Stimulated activated CD4-positive, alpha-beta T cell treated with anti-CD3 and anti-CD28 coated beads, Interleukin-2, amount 100 ng/mL, for 4 hours (primary cell): ENCODE data around the gene TEX264.
"Not testable (repeated sequence)": the region's sequence is repeated elsewhere in the genome, so short reads cannot be mapped to it uniquely, and the experiment has no call there.

Experiments
- DNase-seq: peaks from one replicate; pipeline ENCODE4 v3.0.0-alpha.2; 2020; ENCODE audit warnings: low read depth

TEX264 gene

DNA sequence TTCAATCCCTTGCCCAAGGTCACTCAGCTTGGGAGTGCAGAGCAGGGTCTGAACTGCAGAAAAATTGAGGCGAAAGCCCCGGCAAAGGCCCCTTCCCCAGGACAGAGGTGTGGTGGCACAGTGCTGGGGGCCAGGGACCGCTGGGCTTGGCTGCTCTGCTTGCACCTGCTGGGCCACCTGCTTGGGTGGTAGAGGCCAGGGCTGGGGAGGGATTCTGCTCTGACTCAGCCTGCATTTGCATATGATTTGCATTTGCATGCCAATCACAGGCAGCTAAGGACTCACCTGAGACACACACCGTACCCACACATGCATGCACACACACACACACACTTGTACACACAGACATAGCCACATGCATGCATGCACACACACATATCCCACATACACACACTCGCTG, 45.8 kb downstream of the TEX264 start:
- DNase-seq, result no peak

DNA sequence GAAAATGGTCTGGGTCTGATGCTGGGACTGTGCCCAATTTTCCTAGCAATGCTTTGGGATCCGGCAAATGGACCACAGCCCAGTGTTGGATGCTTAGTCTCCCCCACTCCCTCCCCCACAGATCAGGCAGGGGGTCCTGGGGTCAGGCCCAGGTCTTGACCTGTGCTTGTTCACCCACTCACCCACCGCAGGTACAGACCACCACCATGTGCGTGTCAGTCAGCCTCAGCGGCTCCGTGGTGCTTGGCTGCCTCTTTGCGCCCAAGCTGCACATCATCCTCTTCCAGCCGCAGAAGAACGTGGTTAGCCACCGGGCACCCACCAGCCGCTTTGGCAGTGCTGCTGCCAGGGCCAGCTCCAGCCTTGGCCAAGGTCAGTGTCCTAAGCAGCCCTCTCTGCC, 46.4 kb downstream of the TEX264 start:
- DNase-seq, result no peak

GRCh38 chr3:51717947-51718346, 46.9 kb downstream of the TEX264 start:
- DNase-seq, result no peak

DNA sequence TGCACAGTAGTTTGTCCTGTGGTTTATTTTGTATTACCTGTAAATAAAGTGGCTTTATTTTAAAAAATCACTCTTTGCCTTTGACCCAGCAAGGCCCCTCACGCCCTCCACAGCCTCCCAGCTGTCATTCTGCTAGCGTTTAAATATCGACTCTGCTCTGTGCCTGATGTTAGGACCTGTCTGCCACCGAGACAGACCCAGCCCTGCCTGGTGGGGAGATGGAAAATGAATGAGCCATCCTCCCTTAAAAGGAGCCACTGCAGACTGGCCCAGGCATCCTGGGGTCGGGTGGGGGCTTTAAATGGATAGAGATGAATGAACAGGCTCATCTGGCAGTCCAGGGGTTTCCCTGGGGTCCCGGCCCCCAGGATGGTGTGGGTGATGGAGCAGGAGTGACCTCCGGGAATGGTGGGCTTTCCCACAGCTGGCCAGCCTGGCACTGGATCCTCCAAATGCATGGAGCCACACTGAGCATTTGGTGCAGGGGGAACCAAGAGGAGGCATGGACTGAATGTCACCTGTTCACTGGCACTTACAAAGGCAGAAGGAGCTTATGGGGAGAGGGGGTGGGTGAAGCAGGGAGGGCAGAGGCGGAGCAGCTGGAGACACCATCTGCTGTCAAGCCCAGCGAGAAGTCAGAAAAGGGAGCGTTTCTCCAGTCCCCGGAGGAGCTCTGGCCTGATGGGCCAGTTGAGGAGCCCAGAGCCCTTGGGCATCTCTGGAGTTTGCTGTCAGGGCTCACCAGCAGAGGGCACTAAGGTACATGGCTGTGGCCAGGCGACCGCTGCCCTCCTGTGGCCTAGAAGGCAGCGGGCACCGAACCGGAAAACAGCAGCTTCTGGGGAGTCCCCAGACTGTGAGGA, 47.7 kb downstream of the TEX264 start:
- no peak for DNase-seq

- no peak for DNase-seq
Observed at GRCh38 chr3:51719410-51720025, 48.5 kb downstream of the TEX264 start.

DNA sequence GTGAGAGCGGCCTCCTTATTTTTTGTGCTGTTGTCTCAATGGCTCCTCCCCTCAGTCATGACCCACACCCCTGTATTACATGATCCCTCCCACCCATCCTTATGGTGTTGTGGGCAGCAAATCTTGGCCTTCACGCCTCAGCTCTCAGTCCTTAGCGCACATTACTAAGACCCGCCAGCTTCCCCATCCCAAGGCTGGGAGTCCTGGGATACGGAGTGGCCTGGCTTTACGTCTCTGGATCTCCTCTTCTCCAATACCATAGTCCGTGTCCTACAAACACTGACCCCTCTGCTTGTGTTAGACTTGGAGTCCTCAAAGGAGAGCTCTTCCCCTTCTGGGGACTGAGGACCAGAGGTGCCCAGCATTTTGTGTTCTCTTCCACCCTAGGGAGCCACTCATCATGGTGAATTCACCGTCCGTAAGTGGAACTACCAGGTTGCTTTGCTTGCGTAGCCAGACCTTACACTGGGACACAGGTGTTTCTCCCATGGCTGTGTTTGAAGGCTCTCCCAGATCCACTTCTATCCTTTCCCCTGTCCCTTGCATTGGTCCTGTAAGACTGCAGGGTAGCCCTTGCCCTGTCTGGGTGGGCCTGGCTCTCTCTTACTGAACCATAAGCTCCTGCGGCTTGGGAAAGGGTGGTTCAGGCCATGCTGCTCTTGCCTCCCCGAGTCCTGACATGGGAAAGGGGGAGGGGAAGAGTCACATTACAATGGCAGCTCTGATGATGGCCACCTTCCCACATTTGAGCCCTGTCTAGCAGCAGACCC, 49.4 kb downstream of the TEX264 start:
- no peak for DNase-seq

- DNase-seq, result no peak
Observed at GRCh38 chr3:51721062-51721745, 50.2 kb downstream of the TEX264 start.

DNA sequence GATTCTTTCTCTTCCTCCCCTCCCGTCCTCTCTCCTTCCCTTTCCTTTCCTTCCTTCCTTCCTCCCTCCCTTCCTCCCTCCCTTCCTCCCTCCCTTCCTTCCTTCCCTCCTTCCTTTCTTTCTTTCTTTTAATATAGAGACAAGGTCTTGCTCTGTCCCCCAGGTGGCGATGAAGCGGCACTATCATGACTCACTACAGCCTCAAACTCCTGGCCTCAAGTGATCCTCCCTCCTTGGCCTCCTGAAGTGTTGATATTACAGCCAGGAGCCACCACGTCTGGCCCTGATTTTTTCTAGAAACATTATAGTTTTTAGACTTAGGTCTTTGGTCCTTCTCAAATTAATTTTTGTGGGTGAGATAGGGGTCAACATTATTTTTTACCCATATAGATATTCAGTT, 51.3 kb downstream of the TEX264 start:
- no peak for DNase-seq

DNA sequence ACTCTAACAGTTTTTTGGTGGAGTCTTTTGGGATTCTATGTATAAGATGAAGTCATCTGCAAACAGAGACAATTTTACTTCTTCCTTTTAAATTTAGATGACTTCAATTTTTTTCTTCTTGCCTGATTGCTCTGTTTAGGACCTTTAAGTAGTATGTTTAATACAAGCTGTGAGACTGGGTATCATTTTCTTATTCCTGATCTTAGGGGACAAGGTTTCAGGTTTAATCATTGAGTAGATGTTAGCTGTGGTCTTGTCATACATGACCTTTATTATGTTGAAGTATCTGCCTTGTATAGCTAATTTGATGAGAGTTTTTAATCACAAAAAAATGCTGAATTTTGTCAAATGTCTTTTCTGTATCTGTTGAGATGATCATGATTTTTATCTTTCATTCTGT, 56.4 kb downstream of the TEX264 start:
- no peak for DNase-seq

GRCh38 chr3:51729042-51729633, 58.1 kb downstream of the TEX264 start:
- no peak for DNase-seq

DNA sequence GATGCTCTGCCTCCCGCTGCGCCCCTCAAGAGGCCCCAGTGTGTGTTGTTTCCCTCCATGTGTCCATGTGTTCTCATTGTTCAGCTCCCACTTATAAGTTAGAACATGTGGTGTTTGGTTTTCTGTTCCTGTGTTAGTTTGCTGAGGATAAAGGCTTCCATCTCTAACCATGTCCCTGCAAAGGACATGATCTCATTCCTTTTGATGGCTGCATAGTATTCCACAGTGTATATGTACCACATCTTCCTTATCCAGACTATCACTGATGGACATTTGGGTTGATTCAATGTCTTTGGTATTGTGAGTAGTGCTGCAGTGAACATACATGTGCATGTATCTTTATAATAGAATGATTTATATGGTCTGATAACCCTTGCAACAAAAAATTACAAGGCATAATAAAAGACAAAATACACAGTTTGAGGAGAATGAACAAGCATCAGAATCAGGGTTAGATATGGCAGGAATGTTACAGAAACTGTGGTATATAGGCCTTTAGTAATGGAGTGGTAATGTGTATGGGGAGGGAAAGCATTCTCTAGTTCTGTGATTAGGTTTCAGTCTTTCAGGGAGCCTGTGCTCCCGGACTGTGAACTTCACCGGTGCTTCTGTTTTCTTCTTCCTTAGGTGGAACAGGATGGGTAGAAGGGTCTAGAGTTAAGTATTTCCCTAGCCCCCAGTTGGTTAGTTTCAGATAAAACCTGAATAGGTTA, 63.0 kb downstream of the TEX264 start:
- DNase-seq, result no peak

DNA sequence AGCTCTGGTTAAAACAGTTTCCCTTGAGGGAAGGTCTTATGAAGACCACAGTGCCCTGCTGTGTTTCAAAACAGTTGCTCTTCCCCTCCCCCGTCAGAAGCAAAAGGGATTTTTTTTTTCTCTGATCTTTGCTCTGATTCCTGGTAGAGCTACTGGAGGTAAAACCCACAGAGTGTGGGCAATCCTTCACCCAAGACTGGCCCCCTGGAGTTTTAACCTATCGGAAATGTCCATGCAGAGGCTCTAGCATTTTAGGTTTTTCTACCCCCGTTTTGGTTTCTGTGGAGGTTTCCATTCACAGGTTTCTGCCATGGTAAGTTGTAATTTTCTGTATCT, 63.5 kb downstream of the TEX264 start:
- DNase-seq, result no peak

DNA sequence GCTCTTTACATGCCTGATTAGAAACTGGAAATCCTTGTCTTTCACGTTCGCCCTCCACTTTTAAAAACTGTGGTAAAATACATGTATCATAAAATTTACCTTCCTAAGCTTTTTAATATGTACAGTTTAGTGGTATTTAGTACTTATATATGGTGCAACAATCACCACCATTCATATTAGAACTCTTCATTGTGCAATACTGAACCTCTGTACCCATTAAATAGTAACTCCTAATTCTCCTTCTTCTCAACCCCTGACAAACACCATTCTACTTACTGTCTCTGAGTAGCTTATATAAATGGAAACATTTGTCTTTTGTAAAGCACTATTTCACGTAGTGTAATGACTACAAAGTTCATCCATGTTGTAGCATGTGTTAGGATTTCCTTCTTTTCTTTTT, 64.0 kb downstream of the TEX264 start:
- no peak for DNase-seq

GRCh38 chr3:51735950-51736349, 64.9 kb downstream of the TEX264 start:
- DNase-seq, result no peak

GRCh38 chr3:51739110-51739509, 68.1 kb downstream of the TEX264 start:
- no peak for DNase-seq

DNA sequence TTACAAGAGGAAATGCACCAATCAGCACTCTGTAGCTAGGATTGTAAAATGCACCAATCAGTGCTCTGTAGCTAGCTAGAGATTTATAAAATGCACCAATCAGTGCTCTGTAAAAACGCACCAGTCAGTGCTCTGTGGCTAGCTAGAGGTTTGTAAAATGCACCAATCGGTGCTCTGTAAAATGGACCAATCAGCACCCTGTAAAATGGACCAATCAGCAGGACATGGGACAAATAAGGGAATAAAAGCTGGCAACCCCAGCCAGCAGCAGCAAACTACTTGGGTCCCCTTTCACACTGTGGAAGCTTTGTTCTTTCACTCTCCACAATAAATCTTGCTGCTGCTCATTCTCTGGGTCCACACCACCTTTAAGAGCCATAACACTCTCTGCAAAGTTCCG, 71.3 kb downstream of the TEX264 start:
- not testable (repeated sequence) for DNase-seq

DNA sequence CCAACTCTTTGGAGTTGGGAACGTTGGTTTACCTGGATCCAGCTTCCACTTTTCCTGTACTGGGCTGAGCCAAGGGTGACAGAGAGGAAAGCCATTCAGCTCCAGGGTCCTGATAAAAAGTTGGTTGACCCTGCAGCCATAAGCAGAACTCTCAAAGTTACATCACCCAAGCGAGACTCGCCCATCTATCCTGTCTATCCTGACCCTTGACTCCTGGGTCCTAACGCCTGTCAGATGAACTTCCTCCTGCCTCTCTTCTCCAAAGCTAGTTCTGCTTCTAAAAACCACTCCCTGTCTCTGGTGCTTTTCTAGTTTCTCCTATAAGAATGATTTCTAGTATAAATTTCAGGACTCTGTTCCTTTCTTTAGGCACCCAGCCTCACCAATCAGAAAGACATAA, 71.9 kb downstream of the TEX264 start:
- DNase-seq, result not testable (repeated sequence)

- DNase-seq, result no peak
Observed at GRCh38 chr3:51747840-51748239, 76.8 kb downstream of the TEX264 start.

DNA sequence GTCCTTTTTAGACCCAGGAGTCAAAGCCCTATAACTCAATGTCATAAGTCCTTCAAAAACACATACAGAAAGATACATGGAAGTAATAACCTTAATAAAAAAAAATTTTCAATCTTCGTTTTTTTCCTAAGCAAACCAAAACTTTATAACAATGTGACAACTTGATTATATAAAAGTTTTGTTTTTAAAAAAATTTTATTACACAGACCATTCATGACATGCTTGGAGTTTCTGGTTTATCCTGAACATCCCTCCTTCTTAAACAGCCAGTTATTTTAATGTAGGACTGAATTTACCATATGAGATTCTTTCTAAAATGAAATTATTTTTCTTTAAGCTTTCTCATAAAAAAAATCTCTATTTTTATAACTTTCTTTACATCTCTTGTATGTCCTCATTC, 77.3 kb downstream of the TEX264 start:
- no peak for DNase-seq

DNA sequence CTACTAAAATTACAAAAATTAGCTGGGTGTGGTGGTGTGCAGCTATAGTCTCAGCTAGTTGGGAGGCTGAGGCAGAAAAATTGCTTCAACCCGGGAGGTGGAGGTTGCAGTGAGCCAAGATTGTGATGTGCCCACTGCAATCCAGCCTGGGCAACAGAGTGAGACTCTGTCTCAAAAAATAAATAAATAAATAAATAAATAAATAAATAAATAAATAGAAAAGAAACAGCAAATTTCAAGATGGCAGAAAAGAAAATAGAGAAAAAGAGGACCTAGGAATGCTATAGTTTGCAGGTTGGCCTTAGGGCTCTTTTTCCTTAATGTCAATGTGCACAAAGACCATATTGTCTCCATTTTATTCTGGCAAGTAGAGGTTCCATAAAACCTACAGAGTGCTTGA, 79.8 kb downstream of the TEX264 start:
- DNase-seq, result no peak

GRCh38 chr3:51751287-51751686, 80.2 kb downstream of the TEX264 start:
- DNase-seq, result no peak
